Subcutaneous adipose tissue (tissue), 4 donors: Measurements from ENCODE around the gene CHST12. TPM values are rescaled to one million over a fixed set of nuclear protein-coding genes. Genes with fewer than 3 reads are reported as not detected.

Experiments
- CTCF ChIP-seq: fragments of 450-650 bp; IDR thresholded peaks from one replicate; pipeline ENCODE4 v1.5.1; 2016; ENCODE audit warnings: low read depth, mild to moderate bottlenecking, control low read depth, antibody characterized with exemption, moderate library complexity
- total RNA-seq, 4 donors: library from RNA; depleted of rRNA; stranded (reverse); fragments of >200 nt; gene quantifications; one replicate each; pipeline ENCODE4 v1.1.0, GENCODE V29; 2016

Gene CHST12
- total RNA-seq, 4 donors from 2014 or later: 5.2 to 26.0 (median 13.8) TPM

- no peak for TF ChIP-seq CTCF
Observed at GRCh38 chr7:2483494-2483893, 80.1 kb downstream of the CHST12 start.

- no peak for TF ChIP-seq CTCF
Observed at GRCh38 chr7:2484868-2485267, 81.5 kb downstream of the CHST12 start.

- no peak for TF ChIP-seq CTCF
Observed at GRCh38 chr7:2487586-2488271, 84.3 kb downstream of the CHST12 start.

GRCh38 chr7:2488272-2488645 lies 84.8 kb downstream of the CHST12 start:
- TF ChIP-seq CTCF: no peak

GRCh38 chr7:2488681-2489080 lies 85.3 kb downstream of the CHST12 start:
- no peak for TF ChIP-seq CTCF

- TF ChIP-seq CTCF: no peak
Observed at GRCh38 chr7:2490181-2490651, 86.8 kb downstream of the CHST12 start.

- TF ChIP-seq CTCF: no peak
Observed at GRCh38 chr7:2492038-2492437, 88.6 kb downstream of the CHST12 start.
